Hypothalamus (tissue), 51 donors: ENCODE data around the gene SPATA25.
"Not testable (repeated sequence)": the region's sequence is repeated elsewhere in the genome, so short reads cannot be mapped to it uniquely, and the experiment has no call there.

ENCODE experiments used
- DNase-seq, 51 donors: peaks; one replicate each; lab custom pipeline; 2025; lab: John Stamatoyannopoulos, UW

Gene SPATA25

GRCh38 chr20:45897289-45897688, 9.9 kb upstream of the SPATA25 start:
- no peak for DNase-seq

- no peak for DNase-seq
Measured at GRCh38 chr20:45896641-45897161, 9.3 kb upstream of the SPATA25 start.

- no peak for DNase-seq
Measured at GRCh38 chr20:45894797-45895196, 7.4 kb upstream of the SPATA25 start.

GRCh38 chr20:45893831-45894230, 6.4 kb upstream of the SPATA25 start:
- DNase-seq = no peak

GRCh38 chr20:45892828-45893500, 5.5 kb upstream of the SPATA25 start:
- no peak for DNase-seq

- peak in 1 of 51 donors; percentile 6 for DNase-seq
Measured at GRCh38 chr20:45892049-45892825, 4.8 kb upstream of the SPATA25 start.

GRCh38 chr20:45890985-45891983, 3.9 kb upstream of the SPATA25 start, which contains the start of the genes CTSA and NEURL2:
Gene CTSA, plus strand, starts transcription at chr20:45891335. Its CDS starts 234 bp downstream, at chr20:45891569.
Gene NEURL2, minus strand, starts transcription at chr20:45891208. Its CDS starts 217 bp downstream, at chr20:45890991.
- peak; percentile 62 to 95 (median 86) for DNase-seq

- peak in 48 of 51 donors; percentile 17 to 80 (median 58) for DNase-seq
Measured at GRCh38 chr20:45890077-45890984, 2.9 kb upstream of the SPATA25 start.

- DNase-seq = no peak
Measured at GRCh38 chr20:45888681-45889080, 1.3 kb upstream of the SPATA25 start.

- DNase-seq = no peak
Measured at GRCh38 chr20:45886590-45887345, 654 bp downstream of the SPATA25 start.

- DNase-seq = no peak
Measured at GRCh38 chr20:45883100-45883469, 4.3 kb downstream of the SPATA25 start.

- DNase-seq = no peak
Measured at GRCh38 chr20:45882469-45883099, 4.8 kb downstream of the SPATA25 start.

- DNase-seq = peak; percentile 66 to 99 (median 96)
Measured at GRCh38 chr20:45880988-45881788, 6.2 kb downstream of the SPATA25 start, which contains the start of gene ZSWIM1. Gene ZSWIM1, plus strand, starts transcription at chr20:45881227. Its CDS starts 1,366 bp downstream, at chr20:45882593.

- no peak for DNase-seq
Measured at GRCh38 chr20:45878076-45878761, 9.2 kb downstream of the SPATA25 start.

GRCh38 chr20:45874576-45874975, 12.8 kb downstream of the SPATA25 start:
- no peak for DNase-seq

- not testable (repeated sequence) for DNase-seq
Measured at GRCh38 chr20:45874104-45874481, 13.3 kb downstream of the SPATA25 start.
